ENCODE results near the gene ETV3. TPM values are rescaled to one million over a fixed set of nuclear protein-coding genes. Genes with fewer than 3 reads are reported as not detected.

ETV3 gene
- total and polyA plus RNA-seq, 2 of the 13 experiments (the other 11 are each of a cell fraction or from before 2014, with no cell fraction given), result 4.2 to 5.8 TPM

DNA sequence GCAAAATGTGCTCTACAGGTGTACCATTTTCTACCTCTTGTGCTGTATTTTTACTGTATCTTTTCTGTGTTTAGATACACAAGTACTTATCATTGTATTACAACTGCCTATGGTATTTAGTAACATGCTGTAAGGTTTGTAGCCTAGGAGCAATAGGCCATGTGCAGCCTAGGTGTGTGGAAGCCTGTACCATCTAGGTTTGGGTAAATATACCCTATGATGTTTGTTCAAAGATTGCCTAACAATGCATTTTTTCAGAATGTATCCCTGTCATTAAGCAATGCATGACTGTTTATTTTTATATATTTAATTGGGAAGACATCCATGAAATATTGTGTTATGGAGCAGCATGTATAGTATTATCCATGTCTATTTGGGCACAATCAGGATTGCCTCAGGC lies 49.6 kb downstream of the ETV3 start:
- ChIA-PET POLR2A (no interaction called here), CTCF (ENCODE audit: low intra/inter-chr PET ratio, low total read pairs) (interaction anchor here (3.7 kb wide), 1 partner anchor 68 kb away, joined by 71 read pairs; no protein-coding TSS in a partner anchor)
- H3K27me3 ChIP-seq (ENCODE audit: control insufficient read depth in 1 of 2, insufficient read depth in 2 of 2, low read length in 2 of 2), result peaks cover 0 to 22% of the 10 kb centered on the region in 2 experiments; a peak in 3 of 5 replicates
- DNase-seq (ENCODE audit: low spot score) (no peak), FAIRE-seq (no peak), ATAC-seq (no peak)
- H3K9me3 ChIP-seq (ENCODE audit: low read length), result no peaks in the 10 kb centered on the region
- in situ Hi-C loops (cut with HindIII; ENCODE audit: extremely low pct_ligation_motif_present, low pct_unique_long_range_greater_than_20kb) (no loop called here), intact Hi-C loops (cut with micrococcal nuclease; ENCODE audit: unreplicated experiment) (no loop called here)
- H3K4me3 ChIP-seq (replicated peaks in 1 of 3; ENCODE audit: insufficient read depth in 1 of 3, low read depth in 2 of 3, low read length in 3 of 3), result no peak overlapping the region
- no peaks in the 10 kb centered on the region for H3K79me2 ChIP-seq (ENCODE audit: insufficient read depth, low read length)
- no peaks in the 10 kb centered on the region for H4K20me1 ChIP-seq (ENCODE audit: insufficient read depth, low read length)
- H2AFZ ChIP-seq (ENCODE audit: low read length), result no peak overlapping the region
- H3K36me3 ChIP-seq (replicated peaks in 1 of 2; ENCODE audit: control insufficient read depth in 1 of 2, insufficient read depth in 2 of 2, low read length in 2 of 2), result no peaks in the 10 kb centered on the region
- no peak overlapping the region for H3K4me2 ChIP-seq (ENCODE audit: low read depth, low read length)
- H3K27ac ChIP-seq (ENCODE audit: extremely low read length, insufficient read depth, low read length), result no peak overlapping the region
- BruUV-seq (replicated peaks), result no TSS peak
- peaks cover 17% of the 10 kb centered on the region for H3K4me1 ChIP-seq (ENCODE audit: insufficient read depth, low read length)
- TF ChIP-seq IKZF4 (CRISPR knock-in tag; IDR thresholded peaks at IDR 0.05; ENCODE audit: borderline replicate concordance, low read depth, not compliant biosample characterization) (no peak), CEBPB (IDR thresholded peaks at IDR 0.05; ENCODE audit: borderline replicate concordance, low read depth, low read length) (peak; percentile 40; the same call in 1 of the 2 replicates)
- H3K9ac ChIP-seq (ENCODE audit: insufficient read depth, low read depth, low read length), result no peak overlapping the region

DNA sequence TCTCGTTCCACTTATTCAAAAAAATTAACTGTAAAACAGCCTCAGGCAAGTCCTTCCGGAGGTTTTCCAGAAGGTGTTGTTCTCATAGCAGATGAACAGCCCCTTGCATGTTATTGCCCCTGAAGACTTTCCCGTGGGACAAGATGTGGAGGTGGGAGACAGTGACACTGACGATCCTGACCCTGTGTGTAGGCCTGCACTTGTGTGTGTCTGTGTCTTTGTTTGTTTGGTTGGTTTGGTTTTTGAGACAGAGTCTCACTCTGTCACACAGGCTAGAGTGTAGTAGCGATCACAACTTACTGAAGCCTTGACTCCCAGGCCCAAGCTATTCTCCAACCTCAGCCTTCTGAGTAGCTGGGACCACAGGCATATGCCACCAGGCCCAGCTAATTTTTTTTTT lies 51.2 kb downstream of the ETV3 start:
- no TSS peak for BruUV-seq (replicated peaks)
- H3K36me3 ChIP-seq (replicated peaks in 1 of 2; ENCODE audit: control insufficient read depth in 1 of 2, insufficient read depth in 2 of 2, low read length in 2 of 2), result no peaks in the 10 kb centered on the region
- H3K4me1 ChIP-seq (ENCODE audit: insufficient read depth, low read length), result peaks cover 17% of the 10 kb centered on the region
- H2AFZ ChIP-seq (ENCODE audit: low read length), result peak overlapping the region; percentile 42
- H3K27me3 ChIP-seq (ENCODE audit: control insufficient read depth in 1 of 2, insufficient read depth in 2 of 2, low read length in 2 of 2), result peaks cover 0 to 16% of the 10 kb centered on the region in 2 experiments; a peak in 3 of 5 replicates
- TF ChIP-seq NBN (conservative IDR thresholded peaks at IDR 0.05) (no peak), BHLHE40 (IDR thresholded peaks at IDR 0.05; ENCODE audit: low read length) (no peak), ZBTB7B (CRISPR knock-in tag; IDR thresholded peaks at IDR 0.05) (no peak), CBX2 (IDR thresholded peaks at IDR 0.05; ENCODE audit: low read depth, low read length) (no peak), CBX2 (CRISPR knock-in tag; IDR thresholded peaks at IDR 0.05; ENCODE audit: low read depth) (no peak), FIP1L1 (IDR thresholded peaks at IDR 0.05; ENCODE audit: borderline replicate concordance, insufficient read depth, low read depth, low read length) (no peak), CENPT (CRISPR knock-in tag; IDR thresholded peaks at IDR 0.05; ENCODE audit: low read depth) (no peak), ZFX (CRISPR knock-in tag; IDR thresholded peaks at IDR 0.05; ENCODE audit: low read depth) (no peak), EZH2 (conservative IDR thresholded peaks at IDR 0.05; ENCODE audit: low read depth, low read length) (no peak), NR2C2 (CRISPR knock-in tag; IDR thresholded peaks at IDR 0.05; ENCODE audit: borderline replicate concordance) (no peak), ZNF180 (CRISPR knock-in tag; IDR thresholded peaks at IDR 0.05; ENCODE audit: borderline replicate concordance, low read depth) (no peak), ZEB1 (IDR thresholded peaks at IDR 0.05; ENCODE audit: insufficient replicate concordance, low read depth) (no peak)
- TF ChIP-seq, protein P1, sequence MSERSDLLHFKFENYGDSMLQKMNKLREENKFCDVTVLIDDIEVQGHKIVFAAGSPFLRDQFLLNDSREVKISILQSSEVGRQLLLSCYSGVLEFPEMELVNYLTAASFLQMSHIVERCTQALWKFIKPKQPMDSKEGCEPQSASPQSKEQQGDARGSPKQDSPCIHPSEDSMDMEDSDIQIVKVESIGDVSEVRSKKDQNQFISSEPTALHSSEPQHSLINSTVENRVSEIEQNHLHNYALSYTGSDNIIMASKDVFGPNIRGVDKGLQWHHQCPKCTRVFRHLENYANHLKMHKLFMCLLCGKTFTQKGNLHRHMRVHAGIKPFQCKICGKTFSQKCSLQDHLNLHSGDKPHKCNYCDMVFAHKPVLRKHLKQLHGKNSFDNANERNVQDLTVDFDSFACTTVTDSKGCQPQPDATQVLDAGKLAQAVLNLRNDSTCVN (CRISPR knock-in tag; IDR thresholded peaks at IDR 0.05; ENCODE audit: borderline replicate concordance), result no peak
- DNase-seq (ENCODE audit: low spot score), result no peak
- no peaks in the 10 kb centered on the region for H3K79me2 ChIP-seq (ENCODE audit: insufficient read depth, low read length)
- no peak overlapping the region for H3K27ac ChIP-seq (ENCODE audit: extremely low read length, insufficient read depth, low read length)
- H3K4me3 ChIP-seq (replicated peaks in 1 of 3; ENCODE audit: insufficient read depth in 1 of 3, low read depth in 2 of 3, low read length in 3 of 3), result no peak overlapping the region
- H3K4me2 ChIP-seq (ENCODE audit: low read depth, low read length), result no peak overlapping the region
- CTCF ChIA-PET (ENCODE audit: low intra/inter-chr PET ratio, low total read pairs), result no interaction called here
- POLR2A ChIA-PET, result no interaction called here
- H3K9me3 ChIP-seq (ENCODE audit: low read length), result no peaks in the 10 kb centered on the region
- ATAC-seq, result no peak
- in situ Hi-C loops (cut with HindIII; ENCODE audit: extremely low pct_ligation_motif_present, low pct_unique_long_range_greater_than_20kb) (no loop called here), intact Hi-C loops (cut with micrococcal nuclease; ENCODE audit: unreplicated experiment) (no loop called here)
- peak; percentile 34 for FAIRE-seq
- H3K9ac ChIP-seq (ENCODE audit: insufficient read depth, low read depth, low read length), result no peak overlapping the region
- WGBS (ENCODE audit: low lambda C conversion rate), result 22% methylated on average over 5 of the region's 5 CpGs
- H4K20me1 ChIP-seq (ENCODE audit: insufficient read depth, low read length), result no peaks in the 10 kb centered on the region
